K562 (cell line): ENCODE measurements around the gene TMPRSS5. TPM values are rescaled to one million over a fixed set of nuclear protein-coding genes. Genes with fewer than 3 reads are reported as not detected.

Experiments used
- BRD4 ChIP-seq: fragments of 200-600 bp; sonication (generic); IDR thresholded peaks from 2 replicates; pipeline ENCODE4 v1.6.1; 2017; ENCODE audit warnings: inconsistent platforms
- CAMTA2 ChIP-seq: fragments of 250-450 bp; sonication (Bioruptor Pico); conservative IDR thresholded peaks from 2 replicates; pipeline ENCODE4 v1.5.1; 2022
- CBX2 ChIP-seq: fragments of 200-600 bp; sonication (generic); IDR thresholded peaks from one replicate; pipeline ENCODE4 v1.6.1; 2012; ENCODE audit warnings: mild to moderate bottlenecking, low read length, inconsistent platforms; ENCODE audit not compliant: insufficient read depth, poor library complexity, severe bottlenecking
- CXXC5 ChIP-seq: fragments of 250-450 bp; sonication (Bioruptor Pico); IDR thresholded peaks from 2 replicates; pipeline ENCODE4 v1.8.0; 2022; ENCODE audit warnings: inconsistent platforms, mild to moderate bottlenecking, moderate library complexity
- E2F6 ChIP-seq, 2 experiments: IDR thresholded peaks; 2 replicates each; pipeline ENCODE4 v1.6.1; 2011; ENCODE audit warnings: borderline replicate concordance in 1 of 2, control low read depth in 1 of 2, low read depth in 1 of 2, low read length in 1 of 2, mild to moderate bottlenecking in 1 of 2, mixed read lengths in 1 of 2, moderate library complexity in 1 of 2; ENCODE audit not compliant: insufficient read depth in 1 of 2, insufficient read length in 1 of 2, poor library complexity in 1 of 2, severe bottlenecking in 1 of 2; ENCODE audit errors: extremely low read depth in 1 of 2
- FOXJ3 ChIP-seq: sonication (generic); formaldehyde crosslinking; IDR thresholded peaks from 2 replicates; pipeline ENCODE4 v1.4.0; 2020; ENCODE audit warnings: mild to moderate bottlenecking, missing genetic modification reagents
- HES1 ChIP-seq: fragments of 450-650 bp; IDR thresholded peaks from 2 replicates; pipeline ENCODE4 v1.6.1; 2016; ENCODE audit warnings: low read depth, mild to moderate bottlenecking, moderate library complexity
- KLF16 ChIP-seq: IDR thresholded peaks from 2 replicates; pipeline ENCODE4 v1.6.1; 2016; ENCODE audit warnings: antibody characterized with exemption
- MTA1 ChIP-seq: fragments of 450-650 bp; IDR thresholded peaks from 2 replicates; pipeline ENCODE4 v1.6.1; 2017; ENCODE audit warnings: borderline replicate concordance
- MYBL2 ChIP-seq, 2 experiments: fragments of 450-650 bp in 1 of 2; sonication (generic) in 1 of 2; formaldehyde crosslinking in 1 of 2; IDR thresholded peaks; 2 replicates each; pipeline versions ENCODE4 v1.6.1 to v1.8.1; 2017 to 2022; ENCODE audit warnings: borderline replicate concordance in 1 of 2, inconsistent platforms in 1 of 2, low read depth in 1 of 2, mild to moderate bottlenecking in 1 of 2, missing genetic modification reagents in 1 of 2, moderate library complexity in 1 of 2
- NR4A1 ChIP-seq, 2 experiments: fragments of 250-450 bp in 1 of 2; fragments of 450-650 bp in 1 of 2; sonication (Bioruptor Pico) in 1 of 2; IDR thresholded peaks; 2 replicates each; pipeline versions ENCODE4 v1.4.0 to v1.6.1; 2016 to 2020; ENCODE audit warnings: mild to moderate bottlenecking in 2 of 2, missing compliant biosample characterization in 1 of 2, missing genetic modification characterization in 1 of 2, moderate library complexity in 1 of 2
- PCBP2 ChIP-seq: fragments of 200-400 bp; formaldehyde crosslinking; IDR thresholded peaks from 2 replicates; pipeline ENCODE4 v1.6.1; 2018; ENCODE audit warnings: low read length, low read depth, mild to moderate bottlenecking, moderate library complexity; ENCODE audit not compliant: poor library complexity, severe bottlenecking
- PHF21A ChIP-seq: fragments of 450-650 bp; IDR thresholded peaks from 2 replicates; pipeline ENCODE4 v1.6.1; 2017; ENCODE audit warnings: low read depth, borderline replicate concordance
- ZNF23 ChIP-seq: fragments of 250-450 bp; sonication (Bioruptor Pico); IDR thresholded peaks from 2 replicates; pipeline ENCODE4 v1.4.0; 2020; ENCODE audit warnings: mild to moderate bottlenecking
- polyA plus RNA-seq, 8 experiments: library from polyadenylated mRNA; depleted of rRNA in 4 of 8; stranded (reverse) in 5 of 8; unstranded in 3 of 8; fragments of >200 nt; fragmentation: Nextera tagmentation in 2 of 8; fragmentation: Illumina TruSeq in 1 of 8; extraction: Ambion mirVana in 2 of 8; extraction: Trizol in 1 of 8; gene quantifications; 2 replicates each; pipeline versions ENCODE4 v1.2.1 to v1.2.3, GENCODE V29; 2011 to 2014; ENCODE audit warnings: inconsistent platforms in 1 of 8, missing spikeins in 1 of 8
- total RNA-seq, 7 experiments: library from RNA; depleted of rRNA in 6 of 7; stranded (reverse); fragments of >200 nt in 6 of 7; fragmentation: Illumina TruSeq in 2 of 7; extraction: Trizol in 2 of 7; gene quantifications; 2 replicates each; pipeline versions ENCODE4 v1.2.1 to v1.2.3, GENCODE V29; 2011 to 2021; ENCODE audit warnings: low replicate concordance in 1 of 7
- TF ChIP-seq, protein P1 (sequence below): fragments of 250-450 bp; sonication (Bioruptor Pico); IDR thresholded peaks from 2 replicates; pipeline ENCODE4 v1.4.0; 2020; ENCODE audit warnings: borderline replicate concordance

The TMPRSS5 gene
- total and polyA plus RNA-seq, 9 of the 15 experiments (the other 6 are each of a cell fraction or from before 2014, with no cell fraction given) = 0.07 to 0.49 (median 0.17) TPM; not detected in 1

- no peak for TF ChIP-seq MTA1
- TF ChIP-seq KLF16 = no peak
- no peak for TF ChIP-seq BRD4
- TF ChIP-seq ZNF23 (CRISPR knock-in tag) = no peak
- TF ChIP-seq CBX2 = no peak
- no peak for TF ChIP-seq NR4A1 (CRISPR knock-in tag; IDR thresholded peaks at IDR 0.05)
- TF ChIP-seq NR4A1 (tag; IDR thresholded peaks at IDR 0.05) = no peak; the same call in 1 of the 2 replicates
- no peak for TF ChIP-seq HES1
- TF ChIP-seq MYBL2 (IDR thresholded peaks at IDR 0.05; ENCODE audit: low read depth) = no peak
- TF ChIP-seq MYBL2 (CRISPR knock-in tag; IDR thresholded peaks at IDR 0.05; ENCODE audit: borderline replicate concordance) = no peak
- no peak for TF ChIP-seq PCBP2
- TF ChIP-seq CAMTA2 (CRISPR knock-in tag) = no peak
- TF ChIP-seq, protein P1, sequence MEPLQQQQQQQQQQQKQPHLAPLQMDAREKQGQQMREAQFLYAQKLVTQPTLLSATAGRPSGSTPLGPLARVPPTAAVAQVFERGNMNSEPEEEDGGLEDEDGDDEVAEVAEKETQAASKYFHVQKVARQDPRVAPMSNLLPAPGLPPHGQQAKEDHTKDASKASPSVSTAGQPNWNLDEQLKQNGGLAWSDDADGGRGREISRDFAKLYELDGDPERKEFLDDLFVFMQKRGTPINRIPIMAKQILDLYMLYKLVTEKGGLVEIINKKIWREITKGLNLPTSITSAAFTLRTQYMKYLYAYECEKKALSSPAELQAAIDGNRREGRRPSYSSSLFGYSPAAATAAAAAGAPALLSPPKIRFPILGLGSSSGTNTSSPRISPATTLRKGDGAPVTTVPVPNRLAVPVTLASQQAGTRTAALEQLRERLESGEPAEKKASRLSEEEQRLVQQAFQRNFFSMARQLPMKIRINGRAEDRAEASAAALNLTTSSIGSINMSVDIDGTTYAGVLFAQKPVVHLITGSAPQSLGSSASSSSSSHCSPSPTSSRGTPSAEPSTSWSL (CRISPR knock-in tag) = no peak
- no peak for TF ChIP-seq FOXJ3
- TF ChIP-seq PHF21A = no peak
- TF ChIP-seq E2F6 (IDR thresholded peaks at IDR 0.05; ENCODE audit: borderline replicate concordance in 1 of 2, extremely low read depth in 1 of 2, insufficient read depth in 1 of 2, insufficient read length in 1 of 2, low read depth in 1 of 2, low read length in 1 of 2, poor library complexity in 1 of 2, severe bottlenecking in 1 of 2) = peak in 1 of 2 experiments; percentile 3
- peak; percentile 8; the same call in 1 of the 2 replicates for TF ChIP-seq CXXC5 (CRISPR knock-in tag)
- TF ChIP-seq, all 486 proteins: peak for 36
Measured at GRCh38 chr11:113689768-113690618, 16.1 kb downstream of the TMPRSS5 start (continued).
